HG03095 (cell line): ENCODE data around the gene DPP8.
"Not testable (repeated sequence)": the region's sequence is repeated elsewhere in the genome, so short reads cannot be mapped to it uniquely, and the experiment has no call there.

Experiments used
- ATAC-seq: cut with Tn5 transposase; IDR thresholded peaks from one replicate; pipeline ENCODE4 v1.9.1; 2021; ENCODE audit warnings: moderate library complexity; ENCODE audit not compliant: unreplicated experiment

The DPP8 gene

GRCh38 chr15:65525622-65526021 lies 8.1 kb upstream of the DPP8 start:
- ATAC-seq: no peak

GRCh38 chr15:65524226-65524625 lies 6.7 kb upstream of the DPP8 start:
- no peak for ATAC-seq

GRCh38 chr15:65521350-65521749 lies 3.9 kb upstream of the DPP8 start:
- ATAC-seq: no peak

GRCh38 chr15:65518633-65519285 lies 1.3 kb upstream of the DPP8 start:
- no peak for ATAC-seq

GRCh38 chr15:65517866-65518207 lies 348 bp upstream of the DPP8 start:
- no peak for ATAC-seq

GRCh38 chr15:65512807-65513416 lies 4.6 kb downstream of the DPP8 start:
- ATAC-seq: no peak

- ATAC-seq: no peak
Measured at GRCh38 chr15:65512189-65512588, 5.3 kb downstream of the DPP8 start.

GRCh38 chr15:65509321-65509720 lies 8.2 kb downstream of the DPP8 start:
- no peak for ATAC-seq

- ATAC-seq: no peak
Measured at GRCh38 chr15:65494076-65494475, 23.4 kb downstream of the DPP8 start.

GRCh38 chr15:65484876-65485275 lies 32.6 kb downstream of the DPP8 start:
- no peak for ATAC-seq

- ATAC-seq: no peak
Measured at GRCh38 chr15:65476903-65477302, 40.6 kb downstream of the DPP8 start.

- no peak for ATAC-seq
Measured at GRCh38 chr15:65470866-65471265, 46.6 kb downstream of the DPP8 start.

- no peak for ATAC-seq
Measured at GRCh38 chr15:65468229-65468909, 49.1 kb downstream of the DPP8 start.

- ATAC-seq: no peak
Measured at GRCh38 chr15:65466901-65467300, 50.6 kb downstream of the DPP8 start.

- ATAC-seq: not testable (repeated sequence)
Measured at GRCh38 chr15:65463096-65463495, 54.4 kb downstream of the DPP8 start.

- ATAC-seq: no peak
Measured at GRCh38 chr15:65460741-65461347, 56.6 kb downstream of the DPP8 start.

GRCh38 chr15:65455256-65455655 lies 62.2 kb downstream of the DPP8 start:
- ATAC-seq: not testable (repeated sequence)

- ATAC-seq: no peak
Measured at GRCh38 chr15:65451989-65452388, 65.5 kb downstream of the DPP8 start.

- ATAC-seq: no peak
Measured at GRCh38 chr15:65450556-65450955, 66.9 kb downstream of the DPP8 start.

- ATAC-seq: no peak
Measured at GRCh38 chr15:65447145-65447544, 70.3 kb downstream of the DPP8 start.

GRCh38 chr15:65434201-65434600 lies 83.3 kb downstream of the DPP8 start:
- ATAC-seq: no peak

- ATAC-seq: no peak
Measured at GRCh38 chr15:65431731-65432130, 85.8 kb downstream of the DPP8 start.
